Ramos (cell line): ENCODE measurements around the gene TTLL10.

Experiments used
- in situ Hi-C: fragments of 300-500 bp; cut with MboI; formaldehyde crosslinking; loops from one replicate; pipeline ENCODE4 v1.14.3; 2022; ENCODE audit warnings: low sequenced_read_pairs; ENCODE audit not compliant: unreplicated experiment

TTLL10 gene

GRCh38 chr1:1200876-1201810, 27.5 kb downstream of the TTLL10 start:
- in situ Hi-C loops, result no loop called here

- in situ Hi-C loops, result no loop called here
Measured at GRCh38 chr1:1202831-1203560, 29.3 kb downstream of the TTLL10 start.

- in situ Hi-C loops, result no loop called here
Measured at GRCh38 chr1:1203561-1204424, 30.1 kb downstream of the TTLL10 start.

- in situ Hi-C loops, result no loop called here
Measured at GRCh38 chr1:1204425-1204920, 30.8 kb downstream of the TTLL10 start.

- in situ Hi-C loops, result no loop called here
Measured at GRCh38 chr1:1204998-1205768, 31.5 kb downstream of the TTLL10 start.

GRCh38 chr1:1205769-1206375, 32.2 kb downstream of the TTLL10 start:
- in situ Hi-C loops, result no loop called here

GRCh38 chr1:1206376-1206965, 32.8 kb downstream of the TTLL10 start, which contains the start of gene TNFRSF18:
Gene TNFRSF18 (minus strand): TSS chr1:1206592. CDS start chr1:1206571, 21 bp downstream.
- in situ Hi-C loops, result no loop called here

- in situ Hi-C loops, result no loop called here
Measured at GRCh38 chr1:1206966-1207531, 33.4 kb downstream of the TTLL10 start.

GRCh38 chr1:1207571-1207892, 33.9 kb downstream of the TTLL10 start:
- in situ Hi-C loops, result no loop called here

- in situ Hi-C loops, result no loop called here
Measured at GRCh38 chr1:1208713-1209433, 35.2 kb downstream of the TTLL10 start.

- in situ Hi-C loops, result no loop called here
Measured at GRCh38 chr1:1210726-1211540, 37.3 kb downstream of the TTLL10 start.

GRCh38 chr1:1211541-1212441, 38.1 kb downstream of the TTLL10 start:
- in situ Hi-C loops, result no loop called here

- in situ Hi-C loops, result no loop called here
Measured at GRCh38 chr1:1212780-1213344, 39.2 kb downstream of the TTLL10 start.

- in situ Hi-C loops, result no loop called here
Measured at GRCh38 chr1:1213345-1214265, 39.9 kb downstream of the TTLL10 start, which contains the start of gene TNFRSF4. Gene TNFRSF4 (minus strand): TSS chr1:1214153. CDS start chr1:1214127, 26 bp downstream.
